ENCODE data around the gene CDHR1. TPM values are rescaled to one million over a fixed set of nuclear protein-coding genes. Genes with fewer than 3 reads are reported as not detected.

Gene CDHR1
- total RNA-seq, 1 experiment from 2014 or later: 6.6 TPM

DNA sequence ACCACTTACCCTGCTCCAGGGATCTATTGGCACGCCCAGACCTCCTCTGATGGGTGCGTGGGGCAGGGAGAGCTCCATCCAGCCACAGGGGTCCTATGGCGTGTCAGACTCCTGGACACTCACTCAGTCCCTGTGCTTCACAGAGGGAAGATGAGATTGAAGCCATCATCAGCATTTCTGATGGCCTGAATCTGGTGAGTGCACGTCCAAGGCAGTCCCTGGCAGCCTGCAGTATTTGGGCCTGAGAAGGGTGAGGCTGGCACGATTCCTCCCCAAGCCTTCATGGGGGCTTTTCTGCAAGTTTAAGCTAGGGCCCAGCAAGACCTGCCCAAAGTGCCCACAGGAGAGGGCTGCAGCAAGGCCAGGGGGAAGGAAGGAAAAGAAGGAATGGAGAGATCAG is 3.3 kb downstream of the CDHR1 start:
- Histone ChIP-seq H3K56ac (ENCODE audit: insufficient read length, low read depth, low read length) (no peak overlapping the region), H3K9me3 (ENCODE audit: control insufficient read depth, low read depth, low read length) (no peaks in the 10 kb centered on the region), H4K91ac (ENCODE audit: insufficient read length, low read depth, low read length) (no peak overlapping the region), H3K27ac (ENCODE audit: insufficient read length, low read depth, low read length) (no peak overlapping the region), H2BK20ac (ENCODE audit: low read depth, low read length, poor library complexity, severe bottlenecking) (no peak overlapping the region), H3T11ph (ENCODE audit: low read length) (no peak overlapping the region), H2BK15ac (ENCODE audit: low read depth, low read length) (no peak overlapping the region), H3K9ac (ENCODE audit: extremely low read depth, insufficient read length, low read length) (no peak overlapping the region), H4K20me1 (ENCODE audit: control insufficient read depth, insufficient read depth, insufficient read length) (no peaks in the 10 kb centered on the region), H2AFZ (ENCODE audit: low read length) (no peak overlapping the region), H4K8ac (replicated peaks; ENCODE audit: insufficient read length, low read depth, low read length) (no peak overlapping the region), H3K18ac (ENCODE audit: insufficient read length, low read depth, low read length) (no peak overlapping the region), H2AK5ac (ENCODE audit: insufficient read length, low read length) (no peak overlapping the region), H3K4me1 (ENCODE audit: insufficient read depth, low read length) (no peaks in the 10 kb centered on the region; the same call in 1 of the 2 replicates), H2BK120ac (ENCODE audit: low read depth, low read length, poor library complexity, severe bottlenecking) (no peak overlapping the region), H3K23me2 (ENCODE audit: insufficient read length, low read depth, low read length, poor library complexity, severe bottlenecking) (peaks cover 12% of the 10 kb centered on the region), H2BK5ac (ENCODE audit: insufficient read length, low read length) (no peak overlapping the region), H2BK12ac (ENCODE audit: insufficient read length, low read depth, low read length) (no peak overlapping the region), H3K4ac (ENCODE audit: low read depth, low read length) (no peak overlapping the region), H3K79me2 (ENCODE audit: insufficient read depth, low read length) (no peaks in the 10 kb centered on the region), H4K5ac (ENCODE audit: insufficient read length, low read depth, low read length) (no peak overlapping the region), H3K14ac (ENCODE audit: insufficient read depth, low read length) (no peak overlapping the region), H3K23ac (ENCODE audit: insufficient read length, low read depth, low read length) (no peak overlapping the region), H3K27me3 (ENCODE audit: insufficient read depth, low read length) (peaks cover 17% of the 10 kb centered on the region), H3K4me2 (ENCODE audit: insufficient read depth, insufficient read length, low read length) (no peak overlapping the region), H3K79me1 (ENCODE audit: insufficient read depth, low read depth, low read length, poor library complexity, severe bottlenecking) (no peaks in the 10 kb centered on the region)
- peaks cover 7 to 9% of the 10 kb centered on the region in 2 experiments for H3K4me1 Mint-ChIP-seq
- DNase-seq: no peak
- TF ChIP-seq, protein P1, sequence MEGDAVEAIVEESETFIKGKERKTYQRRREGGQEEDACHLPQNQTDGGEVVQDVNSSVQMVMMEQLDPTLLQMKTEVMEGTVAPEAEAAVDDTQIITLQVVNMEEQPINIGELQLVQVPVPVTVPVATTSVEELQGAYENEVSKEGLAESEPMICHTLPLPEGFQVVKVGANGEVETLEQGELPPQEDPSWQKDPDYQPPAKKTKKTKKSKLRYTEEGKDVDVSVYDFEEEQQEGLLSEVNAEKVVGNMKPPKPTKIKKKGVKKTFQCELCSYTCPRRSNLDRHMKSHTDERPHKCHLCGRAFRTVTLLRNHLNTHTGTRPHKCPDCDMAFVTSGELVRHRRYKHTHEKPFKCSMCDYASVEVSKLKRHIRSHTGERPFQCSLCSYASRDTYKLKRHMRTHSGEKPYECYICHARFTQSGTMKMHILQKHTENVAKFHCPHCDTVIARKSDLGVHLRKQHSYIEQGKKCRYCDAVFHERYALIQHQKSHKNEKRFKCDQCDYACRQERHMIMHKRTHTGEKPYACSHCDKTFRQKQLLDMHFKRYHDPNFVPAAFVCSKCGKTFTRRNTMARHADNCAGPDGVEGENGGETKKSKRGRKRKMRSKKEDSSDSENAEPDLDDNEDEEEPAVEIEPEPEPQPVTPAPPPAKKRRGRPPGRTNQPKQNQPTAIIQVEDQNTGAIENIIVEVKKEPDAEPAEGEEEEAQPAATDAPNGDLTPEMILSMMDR (conservative IDR thresholded peaks at IDR 0.05): no peak
- no peak overlapping the region for H3K27ac Mint-ChIP-seq
- H3K4me3 Mint-ChIP-seq: no peak overlapping the region
- H3K27me3 Mint-ChIP-seq (ENCODE audit: low read depth): peaks cover 46% of the 10 kb centered on the region
- no CpG with 5 or more reads among the region's 5 CpGs for WGBS (ENCODE audit: extremely low coverage, insufficient read length, low lambda C conversion rate)
- H3K9me3 Mint-ChIP-seq: no peaks in the 10 kb centered on the region
- H3K36me3 Mint-ChIP-seq (ENCODE audit: insufficient read depth in 1 of 3, low read depth in 3 of 3): peaks cover 0 to 2% (median 0%) of the 10 kb centered on the region in 3 experiments; a peak in 3 of 7 replicates

All from H9 (cell line).